Measurements from ENCODE around the gene OCIAD1. TPM values are rescaled to one million over a fixed set of nuclear protein-coding genes. Genes with fewer than 3 reads are reported as not detected.

OCIAD1 gene
- total RNA-seq, 2 experiments from 2014 or later: 76.1 to 136 TPM

GRCh38 chr4:48831532-48832030 lies 693 bp downstream of the OCIAD1 start:
- no peak for TF ChIP-seq CTCF (conservative IDR thresholded peaks at IDR 0.05; ENCODE audit: low read length)
- no peak for TF ChIP-seq EZH2phosphoT487 (IDR thresholded peaks at IDR 0.05; ENCODE audit: borderline replicate concordance, low read depth, low read length)
- Histone ChIP-seq H3K4me2 (ENCODE audit: low read length) (peak overlapping the region; percentile 83), H4K20me1 (ENCODE audit: insufficient read depth, low read length) (peaks cover 8% of the 10 kb centered on the region; the same call in 1 of the 2 replicates), H3K9me2 (ENCODE audit: insufficient read depth, low read length) (no peaks in the 10 kb centered on the region), H3K79me2 (ENCODE audit: insufficient read depth, low read depth, low read length) (peaks cover 43% of the 10 kb centered on the region), H3K4me1 (ENCODE audit: insufficient read depth, low read length, poor library complexity, severe bottlenecking) (peaks cover 22% of the 10 kb centered on the region), H3K4me3 (ENCODE audit: low read depth, low read length, poor library complexity, severe bottlenecking) (peak overlapping the region; percentile 97), H3K9me3 (ENCODE audit: low read length) (no peaks in the 10 kb centered on the region), H2AFZ (ENCODE audit: low read length) (peak overlapping the region; percentile 71; the same call in 1 of the 2 replicates), H3K36me3 (ENCODE audit: insufficient read depth, low read length) (peaks cover 45% of the 10 kb centered on the region), H3K27ac (ENCODE audit: low read depth, low read length, poor library complexity, severe bottlenecking) (peak overlapping the region; percentile 86)
- POLR2A ChIA-PET: interaction anchor here (0.7 to 3.5 kb wide), 2 partner anchors 18 kb away, joined by 3 to 14 read pairs; no protein-coding TSS in a partner anchor
- intact Hi-C loops (cut with micrococcal nuclease; ENCODE audit: unreplicated experiment): loop anchor here (1.0 to 2.0 kb wide), 3 partner anchors 17 to 491 kb away; partner anchors contain the start of genes FRYL and SLAIN2
- CTCF ChIA-PET (ENCODE audit: unreplicated experiment): no interaction called here
- BruUV-seq (replicated peaks): TSS peak; percentile 99
- peak; percentile 58 for DNase-seq (ENCODE audit: low spot score)

GRCh38 chr4:48832571-48832970 lies 1.7 kb downstream of the OCIAD1 start:
- H3K36me3 ChIP-seq (ENCODE audit: insufficient read depth, low read length): peaks cover 54% of the 10 kb centered on the region
- H4K20me1 ChIP-seq (ENCODE audit: insufficient read depth, low read length): peaks cover 8% of the 10 kb centered on the region; the same call in 1 of the 2 replicates
- no peaks in the 10 kb centered on the region for H3K9me3 ChIP-seq (ENCODE audit: low read length)
- H3K27ac ChIP-seq (ENCODE audit: low read depth, low read length, poor library complexity, severe bottlenecking): no peak overlapping the region
- TF ChIP-seq EZH2phosphoT487 (IDR thresholded peaks at IDR 0.05; ENCODE audit: borderline replicate concordance, low read depth, low read length) (no peak), CTCF (conservative IDR thresholded peaks at IDR 0.05; ENCODE audit: low read length) (no peak)
- H2AFZ ChIP-seq (ENCODE audit: low read length): no peak overlapping the region
- DNase-seq (ENCODE audit: low spot score): no peak
- peak overlapping the region; percentile 97 for H3K4me3 ChIP-seq (ENCODE audit: low read depth, low read length, poor library complexity, severe bottlenecking)
- no TSS peak for BruUV-seq (replicated peaks)
- no peaks in the 10 kb centered on the region for H3K9me2 ChIP-seq (ENCODE audit: insufficient read depth, low read length)
- ChIA-PET CTCF (ENCODE audit: unreplicated experiment) (no interaction called here), POLR2A (interaction anchor here (1.3 kb wide), 1 partner anchor 52 kb away, joined by 5 read pairs; the partner anchor contains the start of gene FRYL)
- intact Hi-C loops (cut with micrococcal nuclease; ENCODE audit: unreplicated experiment): no loop called here
- H3K4me2 ChIP-seq (ENCODE audit: low read length): peak overlapping the region; percentile 83
- H3K79me2 ChIP-seq (ENCODE audit: insufficient read depth, low read depth, low read length): peaks cover 44% of the 10 kb centered on the region
- H3K4me1 ChIP-seq (ENCODE audit: insufficient read depth, low read length, poor library complexity, severe bottlenecking): peaks cover 22% of the 10 kb centered on the region

- Histone ChIP-seq H3K4me2 (ENCODE audit: low read length) (no peak overlapping the region), H3K27ac (ENCODE audit: low read depth, low read length, poor library complexity, severe bottlenecking) (no peak overlapping the region), H3K79me2 (ENCODE audit: insufficient read depth, low read depth, low read length) (peaks cover 56% of the 10 kb centered on the region), H3K4me1 (ENCODE audit: insufficient read depth, low read length, poor library complexity, severe bottlenecking) (peaks cover 14% of the 10 kb centered on the region), H3K4me3 (ENCODE audit: low read depth, low read length, poor library complexity, severe bottlenecking) (no peak overlapping the region), H2AFZ (ENCODE audit: low read length) (no peak overlapping the region), H4K20me1 (ENCODE audit: insufficient read depth, low read length) (peaks cover 8% of the 10 kb centered on the region; the same call in 1 of the 2 replicates), H3K9me3 (ENCODE audit: low read length) (no peaks in the 10 kb centered on the region), H3K36me3 (ENCODE audit: insufficient read depth, low read length) (peaks cover 90% of the 10 kb centered on the region), H3K9me2 (ENCODE audit: insufficient read depth, low read length) (no peaks in the 10 kb centered on the region)
- DNase-seq (ENCODE audit: low spot score): no peak
- intact Hi-C loops (cut with micrococcal nuclease; ENCODE audit: unreplicated experiment): no loop called here
- no peak for TF ChIP-seq EZH2phosphoT487 (IDR thresholded peaks at IDR 0.05; ENCODE audit: borderline replicate concordance, low read depth, low read length)
- no peak for TF ChIP-seq CTCF (conservative IDR thresholded peaks at IDR 0.05; ENCODE audit: low read length)
- BruUV-seq (replicated peaks): no TSS peak
- ChIA-PET CTCF (ENCODE audit: unreplicated experiment) (no interaction called here), POLR2A (interaction anchor here (0.6 to 0.9 kb wide), 3 partner anchors 21 to 24 kb away, joined by 3 to 5 read pairs (median 3); no protein-coding TSS in a partner anchor)
Observed at GRCh38 chr4:48836658-48837057, 5.8 kb downstream of the OCIAD1 start.
